Uterus (tissue), 4 donors: ENCODE results near the gene NHS. TPM values are rescaled to one million over a fixed set of nuclear protein-coding genes. Genes with fewer than 3 reads are reported as not detected.

Source experiments
- DNase-seq, 2 donors: peaks; one replicate each; pipeline ENCODE4 v3.0.0-alpha.2; 2019 to 2020
- H3K27ac ChIP-seq, 2 donors: fragments of 200-600 bp; sonication (generic); 1 replicate in 1 of 2; 2 replicates in 1 of 2; pipeline ENCODE4 v1.5.1; 2016 to 2018
- H3K27me3 ChIP-seq, 2 donors: fragments of 200-600 bp; sonication (generic); one replicate each; pipeline ENCODE4 v1.5.1; 2018 to 2019; ENCODE audit warnings: control low read depth in 1 of 2
- H3K36me3 ChIP-seq, 2 donors: fragments of 200-600 bp; sonication (generic); one replicate each; pipeline ENCODE4 v1.5.1; 2019; ENCODE audit warnings: control low read depth in 1 of 2
- H3K4me1 ChIP-seq, 2 donors: fragments of 200-600 bp; sonication (generic); one replicate each; pipeline ENCODE4 v1.5.1; 2018 to 2019; ENCODE audit warnings: control low read depth in 1 of 2
- H3K4me3 ChIP-seq, 2 donors: fragments of 200-600 bp; sonication (generic); 1 replicate in 1 of 2; 2 replicates in 1 of 2; pipeline ENCODE4 v1.5.1; 2018 to 2019; ENCODE audit warnings: mild to moderate bottlenecking in 1 of 2
- H3K9me3 ChIP-seq, 2 donors: fragments of 200-600 bp; sonication (generic); one replicate each; pipeline ENCODE4 v1.5.1; 2019; ENCODE audit warnings: control low read depth in 1 of 2
- CTCF ChIP-seq, 4 experiments: fragments of 200-600 bp in 2 of 4; fragments of 450-650 bp in 2 of 4; sonication (generic) in 2 of 4; IDR thresholded peaks; one replicate each; pipeline ENCODE4 v1.5.1; 2016 to 2019; ENCODE audit warnings: antibody characterized with exemption in 4 of 4, mild to moderate bottlenecking in 2 of 4, moderate library complexity in 1 of 4
- POLR2A ChIP-seq, 2 donors: fragments of 450-650 bp; IDR thresholded peaks; one replicate each; pipeline ENCODE4 v1.6.1; 2016; ENCODE audit warnings: antibody characterized with exemption in 2 of 2, mild to moderate bottlenecking in 1 of 2, moderate library complexity in 1 of 2
- intact Hi-C: fragments of 100-400 bp; cut with DNase I; formaldehyde crosslinking; loops from one replicate; pipeline ENCODE4 v1.15.1; 2023; ENCODE audit warnings: low total_unique reads
- total RNA-seq, 4 donors: library from RNA; depleted of rRNA in 3 of 4; stranded (reverse); fragments of >200 nt in 3 of 4; gene quantifications; one replicate each; pipeline versions ENCODE4 v1.1.0 to v1.2.4, GENCODE V29; 2014 to 2023
- donor health status: DM: yes; HTN: yes; CAD: no.

The NHS gene
- total RNA-seq, 4 donors from 2014 or later = 3.5 to 14.3 (median 9.5) TPM

GRCh38 chrX:17527135-17527701 is 152.2 kb downstream of the NHS start:
- no peaks in the 10 kb centered on the region for H3K4me1 ChIP-seq
- H3K27me3 ChIP-seq = no peaks in the 10 kb centered on the region
- DNase-seq = no peak
- H3K9me3 ChIP-seq = no peaks in the 10 kb centered on the region
- H3K27ac ChIP-seq = no peak overlapping the region
- TF ChIP-seq CTCF (IDR thresholded peaks at IDR 0.05) (no peak), POLR2A (IDR thresholded peaks at IDR 0.05) (no peak)
- intact Hi-C loops = no loop called here
- no peaks in the 10 kb centered on the region for H3K36me3 ChIP-seq
- no peak overlapping the region for H3K4me3 ChIP-seq

- no peaks in the 10 kb centered on the region for H3K4me1 ChIP-seq
- H3K36me3 ChIP-seq = no peaks in the 10 kb centered on the region
- TF ChIP-seq POLR2A (IDR thresholded peaks at IDR 0.05) (no peak), CTCF (IDR thresholded peaks at IDR 0.05) (no peak)
- H3K9me3 ChIP-seq = no peaks in the 10 kb centered on the region
- intact Hi-C loops = no loop called here
- H3K27me3 ChIP-seq = no peaks in the 10 kb centered on the region
- H3K27ac ChIP-seq = no peak overlapping the region
- H3K4me3 ChIP-seq = no peak overlapping the region
- DNase-seq = no peak
Observed at GRCh38 chrX:17527922-17528321, 152.9 kb downstream of the NHS start.

- intact Hi-C loops = no loop called here
- H3K27me3 ChIP-seq = no peaks in the 10 kb centered on the region
Observed at GRCh38 chrX:17529151-17529745, 154.2 kb downstream of the NHS start.

GRCh38 chrX:17531500-17531899 is 156.5 kb downstream of the NHS start:
- no peak overlapping the region for H3K4me3 ChIP-seq
- H3K9me3 ChIP-seq = no peaks in the 10 kb centered on the region
- H3K4me1 ChIP-seq = no peaks in the 10 kb centered on the region
- intact Hi-C loops = no loop called here
- no peaks in the 10 kb centered on the region for H3K27me3 ChIP-seq
- no peak overlapping the region for H3K27ac ChIP-seq
- DNase-seq = no peak
- no peak for TF ChIP-seq CTCF (IDR thresholded peaks at IDR 0.05)
- TF ChIP-seq POLR2A (IDR thresholded peaks at IDR 0.05) = no peak
- H3K36me3 ChIP-seq = no peaks in the 10 kb centered on the region

More at GRCh38 chrX:17529151-17529745, 154.2 kb downstream of the NHS start:
- Histone ChIP-seq H3K27ac (no peak overlapping the region), H3K9me3 (no peaks in the 10 kb centered on the region), H3K4me1 (no peaks in the 10 kb centered on the region), H3K36me3 (no peaks in the 10 kb centered on the region), H3K4me3 (no peak overlapping the region)
- TF ChIP-seq POLR2A (IDR thresholded peaks at IDR 0.05) = no peak
- TF ChIP-seq CTCF (IDR thresholded peaks at IDR 0.05) = no peak
- no peak for DNase-seq

- no peak for TF ChIP-seq POLR2A (IDR thresholded peaks at IDR 0.05)
- no peak for TF ChIP-seq CTCF (IDR thresholded peaks at IDR 0.05)
- Histone ChIP-seq H3K4me1 (no peaks in the 10 kb centered on the region), H3K27ac (no peak overlapping the region), H3K36me3 (no peaks in the 10 kb centered on the region), H3K4me3 (no peak overlapping the region), H3K9me3 (no peaks in the 10 kb centered on the region), H3K27me3 (no peaks in the 10 kb centered on the region)
- DNase-seq = no peak
- intact Hi-C loops = no loop called here
Observed at GRCh38 chrX:17535229-17535628, 160.2 kb downstream of the NHS start.
